ENCODE measurements around the gene ZNF414. TPM values are rescaled to one million over a fixed set of nuclear protein-coding genes. Genes with fewer than 3 reads are reported as not detected.
A peak's percentile ranks its signal among the peaks of the same experiment; 100 is the strongest.

ZNF414 gene
- total and polyA plus RNA-seq, 9 of the 15 experiments (the other 6 are each of a cell fraction or from before 2014, with no cell fraction given) = 0.03 to 27.2 (median 2.2) TPM; not detected in 2

GRCh38 chr19:8500158-8500557 lies 13.8 kb downstream of the ZNF414 start:
- ChIA-PET CTCF (ENCODE audit: low intra/inter-chr PET ratio) (no interaction called here), POLR2A (interaction anchor here (0.9 to 1.9 kb wide), 2 partner anchors 14 kb away, joined by 3 to 7 read pairs; partner anchors contain the start of gene ZNF414)
- Histone ChIP-seq H3K79me2 (ENCODE audit: control insufficient read depth, insufficient read depth, low read length) (no peaks in the 10 kb centered on the region), H3K27me3 (ENCODE audit: control insufficient read depth in 2 of 2, insufficient read depth in 2 of 2, low read length in 2 of 2) (peaks cover 2 to 19% of the 10 kb centered on the region in 2 experiments; a peak in 4 of 5 replicates), H3K9me3 (replicated peaks; ENCODE audit: control insufficient read depth, insufficient read depth, low read depth, low read length) (no peaks in the 10 kb centered on the region), H2AFZ (ENCODE audit: low read depth, low read length) (no peak overlapping the region), H3K36me3 (ENCODE audit: control insufficient read depth, insufficient read depth, low read length) (no peaks in the 10 kb centered on the region), H3K9ac (ENCODE audit: insufficient read depth in 1 of 2, low read depth in 2 of 2, low read length in 2 of 2) (peak overlapping the region in 1 of 2 experiments; percentile 70; a peak in 2 of 4 replicates), H3K4me2 (ENCODE audit: insufficient read depth, low read length) (no peak overlapping the region), H4K20me1 (replicated peaks; ENCODE audit: control insufficient read depth, insufficient read depth, low read length) (no peaks in the 10 kb centered on the region), H3K4me1 (replicated peaks in 1 of 2; ENCODE audit: control insufficient read depth in 2 of 2, insufficient read depth in 2 of 2, low read length in 2 of 2) (peaks cover 7 to 42% of the 10 kb centered on the region in 2 experiments; a peak in 4 of 5 replicates), H3K9me1 (ENCODE audit: control insufficient read depth, insufficient read depth, low read length) (no peaks in the 10 kb centered on the region), H3K4me3 (no peak overlapping the region), H3K27ac (ENCODE audit: extremely low read depth, low read depth, low read length) (no peak overlapping the region)
- BruUV-seq (replicated peaks) = no TSS peak
- DNase-seq (ENCODE audit: extremely low read depth in 1 of 4, low spot score in 3 of 4) (no peak), FAIRE-seq (no peak), ATAC-seq (no peak)
- in situ Hi-C loops (cut with MboI) = no loop called here
- intact Hi-C loops (cut with micrococcal nuclease) = no loop called here
- TF ChIP-seq RBM34 (IDR thresholded peaks at IDR 0.05; ENCODE audit: borderline replicate concordance, insufficient read depth, low read length) = no peak
- TF ChIP-seq CBX8 (IDR thresholded peaks at IDR 0.05; ENCODE audit: borderline replicate concordance, extremely low read depth, low read depth, low read length, poor library complexity, severe bottlenecking) = no peak
- no peak for TF ChIP-seq RAD21 (CRISPR knock-in tag; conservative IDR thresholded peaks at IDR 0.05 in 1 of 2, IDR thresholded peaks at IDR 0.05 in 1 of 2)
- TF ChIP-seq SRSF3 (IDR thresholded peaks at IDR 0.05; ENCODE audit: insufficient read depth, low read length) = no peak
- 49% methylated on average over 7 of the region's 7 CpGs for WGBS (ENCODE audit: insufficient coverage, low coverage, missing lambda C conversion rate)

Data from K562 (cell line).